Stimulated activated CD8-positive, alpha-beta memory T cell treated with anti-CD3 and anti-CD28 coated beads, Interleukin-12 subunit alpha, Interleukin-12 subunit beta, amount 100 ng/mL, for 1 hour (primary cell): ENCODE results near the gene C1orf105.
"Not testable (repeated sequence)": the region's sequence is repeated elsewhere in the genome, so short reads cannot be mapped to it uniquely, and the experiment has no call there.

Source experiments
- DNase-seq: peaks from one replicate; pipeline ENCODE4 v3.0.0-alpha.2; 2020; ENCODE audit warnings: low read depth

C1orf105 gene

GRCh38 chr1:172420385-172420784 is at the start of gene C1orf105:
Gene C1orf105, plus strand, starts transcription at chr1:172420685. Its CDS starts 201 bp downstream, at chr1:172420886.
- DNase-seq = no peak

DNA sequence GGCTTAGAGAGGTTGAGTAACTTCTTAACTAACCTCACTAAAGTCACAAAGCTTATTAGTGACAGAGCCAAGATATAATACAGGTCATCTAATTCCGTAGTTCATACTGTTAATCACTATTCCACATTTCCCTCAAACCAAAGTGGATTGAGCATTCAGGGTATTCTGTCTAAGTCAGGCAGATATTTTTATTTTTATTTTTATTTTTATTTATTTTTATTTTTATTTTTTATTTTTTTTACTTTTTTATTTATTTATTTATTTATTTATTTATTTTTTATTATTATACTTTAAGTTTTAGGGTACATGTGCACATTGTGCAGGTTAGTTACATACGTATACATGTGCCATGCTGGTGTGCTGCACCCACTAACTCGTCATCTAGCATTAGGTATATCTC is 48.8 kb upstream of the C1orf105 start:
- DNase-seq = not testable (repeated sequence)

GRCh38 chr1:172373864-172374263 is 46.6 kb upstream of the C1orf105 start:
- DNase-seq = no peak

- DNase-seq = no peak
These were observed 45.3 kb upstream of the C1orf105 start for GRCh38 chr1:172375211-172375631.

- no peak for DNase-seq
These were observed 44.1 kb upstream of the C1orf105 start for GRCh38 chr1:172376431-172376830.

- DNase-seq = no peak
These were observed 42.9 kb upstream of the C1orf105 start for GRCh38 chr1:172377565-172377964.

DNA sequence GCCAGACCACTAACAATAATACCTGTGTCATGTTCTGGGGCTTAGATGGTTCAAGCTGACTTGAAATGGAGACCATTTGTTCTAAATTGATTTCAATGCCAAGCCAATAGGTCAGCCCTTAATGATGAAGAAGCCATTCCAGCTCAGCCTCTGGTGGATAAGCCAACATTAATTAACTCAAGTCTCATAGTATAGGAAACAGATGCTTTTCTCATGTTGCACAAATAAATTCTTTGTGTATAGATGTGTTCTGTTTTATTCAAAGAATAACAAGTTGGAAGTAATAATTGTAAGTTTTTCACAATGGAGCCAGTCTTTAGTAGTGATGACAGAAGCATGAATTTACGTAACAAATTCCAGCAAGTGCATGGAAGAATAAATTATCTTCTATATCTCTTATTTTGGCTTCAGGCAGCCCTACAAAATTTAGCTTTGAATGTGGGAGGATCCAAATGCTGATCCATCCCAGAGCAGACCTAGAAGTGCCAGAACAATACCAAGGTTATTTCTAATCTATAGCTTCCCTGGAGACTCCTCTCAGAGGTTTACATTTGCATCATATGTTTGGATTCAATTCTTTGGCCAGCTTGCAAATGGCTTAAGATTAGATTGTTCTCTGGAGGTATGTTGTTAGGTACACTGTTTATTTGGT is 42.2 kb upstream of the C1orf105 start:
- no peak for DNase-seq

GRCh38 chr1:172380441-172381244 is 39.8 kb upstream of the C1orf105 start:
- no peak for DNase-seq

DNA sequence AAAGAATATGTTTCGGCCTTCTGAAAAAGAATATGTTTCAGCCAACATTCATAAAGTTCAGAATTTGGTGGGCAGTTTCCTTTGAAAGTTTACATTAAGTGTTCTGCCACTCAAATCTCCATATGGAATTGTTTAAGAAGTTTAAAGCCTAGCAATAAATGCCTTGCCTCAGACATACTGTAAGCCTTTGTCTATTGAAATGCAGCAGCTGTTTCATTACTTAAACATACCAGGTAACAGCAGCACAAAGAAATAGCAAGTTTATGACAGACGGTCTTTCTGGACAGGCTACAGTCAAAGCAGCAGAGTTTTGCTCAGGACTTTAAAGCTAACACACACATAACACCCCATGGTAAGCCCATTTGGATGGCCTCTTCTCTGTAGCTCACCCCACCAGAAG is 38.5 kb upstream of the C1orf105 start:
- DNase-seq = no peak

GRCh38 chr1:172382406-172382805 is 38.1 kb upstream of the C1orf105 start:
- DNase-seq = no peak

- DNase-seq = no peak
These were observed 37.5 kb upstream of the C1orf105 start for GRCh38 chr1:172382990-172383389.

GRCh38 chr1:172383536-172383935 is 36.9 kb upstream of the C1orf105 start:
- DNase-seq = no peak

DNA sequence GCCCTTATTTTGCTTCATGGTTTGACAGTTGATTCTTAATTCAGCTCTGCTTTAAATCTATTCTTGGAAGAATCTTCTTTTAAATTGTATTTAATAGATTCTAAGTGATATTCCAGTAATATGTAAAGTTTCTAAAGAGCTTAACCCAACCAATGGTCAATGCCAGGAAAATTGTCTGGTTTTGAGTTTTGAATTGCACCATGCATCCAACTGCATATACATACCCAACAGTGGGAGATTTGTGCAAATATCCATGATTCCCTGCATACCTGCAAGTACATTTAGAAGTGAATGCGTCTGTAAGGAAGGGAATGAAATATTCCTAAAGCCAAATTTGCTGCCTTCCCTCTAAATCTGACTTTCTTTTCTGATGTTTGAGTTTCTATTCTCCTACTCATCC is 35.8 kb upstream of the C1orf105 start:
- no peak for DNase-seq

DNA sequence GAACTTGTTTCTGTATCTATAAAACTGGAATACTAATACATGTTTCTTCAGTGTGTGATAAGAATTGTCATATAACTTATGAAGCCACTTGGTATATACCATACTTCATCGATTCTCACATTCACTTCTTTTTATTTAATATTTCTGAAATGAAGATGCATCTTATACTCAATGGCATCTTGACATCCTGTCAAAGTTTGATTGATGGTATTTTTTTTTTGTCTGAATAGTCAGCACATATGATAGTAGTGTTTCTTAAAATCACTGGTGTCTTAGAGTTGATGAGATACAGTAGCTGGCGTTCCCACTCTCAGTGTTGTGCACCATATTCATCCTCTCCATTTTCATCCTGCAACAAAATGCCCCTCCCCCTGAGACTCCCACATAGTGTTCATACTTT is 34.4 kb upstream of the C1orf105 start:
- DNase-seq = no peak

DNA sequence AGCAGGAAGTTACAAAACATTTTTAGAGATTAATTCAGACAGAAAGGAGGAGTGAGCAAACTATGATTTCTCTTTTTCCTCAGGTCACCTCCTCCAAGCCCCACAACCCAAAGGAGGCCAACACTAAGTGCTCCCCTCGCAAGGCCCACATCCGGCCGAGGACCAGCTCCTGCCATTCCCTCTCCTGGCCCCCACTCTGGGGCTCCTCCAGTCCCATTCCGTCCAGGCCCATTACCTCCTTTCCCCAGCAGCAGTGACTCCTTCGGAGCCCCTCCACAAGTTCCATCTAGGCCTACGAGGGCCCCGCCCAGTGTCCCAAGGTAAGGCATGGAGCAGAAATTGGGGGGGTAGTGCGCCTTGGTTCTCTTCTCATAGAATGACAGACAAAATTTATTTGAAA is 32.0 kb upstream of the C1orf105 start:
- no peak for DNase-seq

DNA sequence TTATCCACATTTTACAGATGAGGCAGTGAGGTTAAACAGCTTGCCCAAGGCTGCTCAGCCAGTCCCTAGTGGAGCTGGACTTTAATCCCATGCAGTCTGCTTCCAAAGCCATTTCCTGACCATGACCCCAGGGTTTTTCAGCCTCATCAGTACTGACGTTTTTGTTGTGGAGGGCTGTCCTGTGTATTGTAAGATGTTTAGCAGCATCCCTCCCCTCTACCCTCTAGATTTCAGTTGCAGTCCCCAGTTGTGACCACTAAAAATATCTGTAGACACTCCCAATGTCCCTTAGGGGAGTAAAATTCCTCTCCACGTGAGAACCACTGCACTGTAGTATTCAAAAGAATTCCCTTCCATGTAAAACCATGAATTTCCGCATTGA is 30.2 kb upstream of the C1orf105 start:
- DNase-seq = no peak

GRCh38 chr1:172390683-172391551 is 29.6 kb upstream of the C1orf105 start:
- no peak for DNase-seq

GRCh38 chr1:172391976-172392375 is 28.5 kb upstream of the C1orf105 start:
- DNase-seq = no peak

DNA sequence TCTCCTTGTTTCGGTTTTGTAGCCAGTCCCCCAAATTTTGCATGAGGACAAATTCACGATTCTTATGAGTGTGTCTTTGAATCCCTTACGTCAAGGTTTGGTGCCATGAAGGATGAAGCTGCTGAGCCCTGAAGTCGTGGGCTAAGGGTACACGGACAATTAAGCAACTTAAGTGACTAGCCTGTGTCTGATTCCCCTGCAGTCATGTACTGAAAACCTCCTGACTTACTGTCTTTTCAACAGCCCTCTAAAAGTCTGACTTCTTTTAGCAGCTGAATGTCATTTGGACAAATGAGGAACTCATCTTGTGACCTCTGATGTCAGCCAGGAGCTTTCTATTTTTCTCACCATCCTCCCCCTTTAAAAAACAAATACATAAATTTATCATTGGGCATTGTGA is 27.1 kb upstream of the C1orf105 start:
- no peak for DNase-seq

DNA sequence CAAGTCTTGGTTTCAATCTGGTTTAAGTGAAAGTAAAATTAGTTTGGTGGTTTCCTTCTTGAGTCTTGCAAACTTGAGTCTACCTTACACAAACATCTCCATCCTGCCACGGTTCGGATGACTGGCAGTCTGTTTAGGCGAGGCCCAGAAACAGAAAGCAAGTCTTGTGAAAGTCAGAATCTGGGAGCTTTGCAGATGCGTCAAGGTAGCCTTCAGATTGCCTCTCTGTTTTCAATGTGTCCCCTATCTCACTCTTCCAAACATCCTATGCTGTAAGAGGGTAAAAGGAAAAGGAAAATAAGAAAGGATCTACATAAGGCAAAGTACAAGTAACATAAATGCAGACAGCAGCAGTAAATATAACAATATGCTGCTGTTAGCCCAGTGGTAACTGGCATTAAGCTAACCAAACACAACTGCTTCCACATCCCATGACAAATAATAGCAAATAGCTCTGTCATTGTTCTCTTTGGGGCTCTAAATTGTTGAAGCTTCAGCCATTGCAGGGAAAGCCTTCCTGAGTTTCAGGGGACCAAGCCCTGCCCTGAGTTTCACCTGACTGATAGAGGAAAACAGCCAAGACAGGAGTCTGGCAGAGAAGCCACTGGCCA is 26.2 kb upstream of the C1orf105 start:
- peak; percentile 36 for DNase-seq

DNA sequence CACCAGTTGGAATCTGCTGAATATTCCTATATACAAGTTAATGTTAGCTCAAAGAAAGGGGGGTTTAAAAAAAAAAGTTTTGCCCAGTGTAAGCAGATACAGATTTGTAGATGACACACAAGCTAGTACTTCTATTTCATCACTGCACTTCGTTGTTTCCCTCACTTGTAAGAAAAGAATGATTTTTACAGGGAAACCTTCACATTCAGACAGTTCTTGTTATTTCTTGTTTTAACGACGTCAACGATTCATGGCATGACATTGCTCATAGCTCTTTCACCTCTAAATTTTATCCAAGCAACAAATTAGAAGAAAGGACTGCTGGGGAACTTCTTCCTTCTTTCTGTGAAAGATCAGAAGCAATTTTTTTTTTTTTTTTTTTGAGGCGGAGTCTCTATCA is 25.7 kb upstream of the C1orf105 start:
- no peak for DNase-seq

GRCh38 chr1:172395576-172395975 is 24.9 kb upstream of the C1orf105 start:
- no peak for DNase-seq
